Upper lobe of left lung (tissue), 6 donors: Measurements from ENCODE around the gene TPD52L1. TPM values are rescaled to one million over a fixed set of nuclear protein-coding genes. Genes with fewer than 3 reads are reported as not detected.
A peak's percentile ranks its signal among the peaks of the same experiment; 100 is the strongest.
"Not testable (repeated sequence)": the region's sequence is repeated elsewhere in the genome, so short reads cannot be mapped to it uniquely, and the experiment has no call there.

Source experiments
- ATAC-seq, 2 donors: fragments of 200-7000 bp; cut with Tn5 transposase; one replicate each; pipeline ENCODE4 v1.9.1; 2022; ENCODE audit warnings: mild to moderate bottlenecking in 2 of 2, moderate library complexity in 2 of 2; ENCODE audit not compliant: low FRiP score in 2 of 2
- DNase-seq, 2 donors: peaks; one replicate each; pipeline ENCODE4 v3.0.0-alpha.2; 2019 to 2020
- H3K27ac ChIP-seq, 4 donors: fragments of 200-600 bp; sonication (generic); one replicate each; pipeline ENCODE4 v1.5.1; 2016 to 2019
- H3K27me3 ChIP-seq, 4 donors: fragments of 200-600 bp; sonication (generic); one replicate each; pipeline ENCODE4 v1.5.1; 2017 to 2019
- H3K36me3 ChIP-seq, 4 donors: fragments of 200-600 bp; sonication (generic); one replicate each; pipeline ENCODE4 v1.5.1; 2016 to 2019
- H3K4me1 ChIP-seq, 4 donors: fragments of 200-600 bp; sonication (generic); one replicate each; pipeline ENCODE4 v1.5.1; 2018 to 2019
- H3K4me3 ChIP-seq, 4 donors: fragments of 200-600 bp; sonication (generic); one replicate each; pipeline ENCODE4 v1.5.1; 2017 to 2019; ENCODE audit warnings: mild to moderate bottlenecking in 2 of 4, moderate library complexity in 1 of 4
- H3K9me3 ChIP-seq, 4 donors: fragments of 200-600 bp; sonication (generic); one replicate each; pipeline ENCODE4 v1.5.1; 2018 to 2019
- EP300 ChIP-seq, 4 donors: sonication (generic); formaldehyde crosslinking; IDR thresholded peaks; one replicate each; pipeline ENCODE4 v1.5.1; 2017; ENCODE audit warnings: antibody characterized with exemption in 4 of 4, control low read depth in 2 of 4
- POLR2A ChIP-seq, 4 donors: fragments of 450-650 bp; IDR thresholded peaks; one replicate each; pipeline ENCODE4 v1.5.1; 2016 to 2017; ENCODE audit warnings: antibody characterized with exemption in 4 of 4, mild to moderate bottlenecking in 2 of 4
- POLR2AphosphoS5 ChIP-seq, 2 donors: sonication (generic); formaldehyde crosslinking; IDR thresholded peaks; one replicate each; pipeline ENCODE4 v1.5.1; 2017; ENCODE audit warnings: antibody characterized with exemption in 2 of 2
- WGBS, 2 donors: methylation state at CpG; one replicate each; pipeline ENCODE4 v1.1.5; 2017 to 2018; 5-methylcytosine and 5-hydroxymethylcytosine counted together
- total RNA-seq, 6 donors: library from RNA; depleted of rRNA in 4 of 6; stranded (reverse); fragments of >200 nt in 4 of 6; gene quantifications; one replicate each; pipeline versions ENCODE4 v1.1.0 to v1.2.1, GENCODE V29; 2016 to 2021
- TF ChIP-seq, protein P1 (sequence below), 6 experiments: fragments of 450-650 bp in 4 of 6; fragments of 200-600 bp in 2 of 6; sonication (generic) in 2 of 6; IDR thresholded peaks; one replicate each; pipeline ENCODE4 v1.5.1; 2016 to 2019; ENCODE audit warnings: antibody characterized with exemption in 6 of 6
- donor health status: DM: no; HTN: no; CAD: no; lungs with moderate emphysema.
- donor health status: DM: no; HTN: yes; CAD: no; lungs with severe emphysema.

TPD52L1 gene
- total RNA-seq, 6 donors from 2014 or later: 15.5 to 63.4 (median 32.2) TPM

DNA sequence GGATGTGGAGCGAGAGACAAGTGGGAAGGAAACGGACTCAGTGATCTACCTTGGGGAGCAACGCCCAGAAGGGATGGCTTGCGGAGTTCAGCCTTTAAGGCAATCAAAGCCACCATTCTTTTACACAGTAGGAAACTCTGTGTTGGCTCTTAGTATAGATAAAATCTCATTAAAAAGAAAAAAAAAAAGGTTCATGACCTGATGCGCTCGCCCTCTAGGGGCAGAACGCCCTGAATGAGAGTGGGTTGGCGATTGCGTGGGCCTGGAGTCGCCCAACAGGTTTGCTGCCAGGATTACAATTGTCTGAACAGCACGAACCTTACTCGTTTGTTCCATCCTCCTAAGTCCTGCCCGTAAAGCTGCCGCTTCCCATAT lies 1.2 kb downstream of the TPD52L1 start:
- Histone ChIP-seq H3K36me3 (no peaks in the 10 kb centered on the region), H3K27me3 (peaks cover 0 to 4% (median 0%) of the 10 kb centered on the region in 4 donors), H3K9me3 (no peaks in the 10 kb centered on the region), H3K4me3 (peak overlapping the region in 3 of 4 donors; percentile 56 to 63 (median 62)), H3K4me1 (peaks cover 16 to 24% (median 19%) of the 10 kb centered on the region in 4 donors), H3K27ac (peak overlapping the region in 2 of 4 donors; percentile 66 to 72)
- ATAC-seq: peak; percentile 36 to 44
- DNase-seq: peak in 1 of 2 donors; percentile 42
- TF ChIP-seq, protein P1, sequence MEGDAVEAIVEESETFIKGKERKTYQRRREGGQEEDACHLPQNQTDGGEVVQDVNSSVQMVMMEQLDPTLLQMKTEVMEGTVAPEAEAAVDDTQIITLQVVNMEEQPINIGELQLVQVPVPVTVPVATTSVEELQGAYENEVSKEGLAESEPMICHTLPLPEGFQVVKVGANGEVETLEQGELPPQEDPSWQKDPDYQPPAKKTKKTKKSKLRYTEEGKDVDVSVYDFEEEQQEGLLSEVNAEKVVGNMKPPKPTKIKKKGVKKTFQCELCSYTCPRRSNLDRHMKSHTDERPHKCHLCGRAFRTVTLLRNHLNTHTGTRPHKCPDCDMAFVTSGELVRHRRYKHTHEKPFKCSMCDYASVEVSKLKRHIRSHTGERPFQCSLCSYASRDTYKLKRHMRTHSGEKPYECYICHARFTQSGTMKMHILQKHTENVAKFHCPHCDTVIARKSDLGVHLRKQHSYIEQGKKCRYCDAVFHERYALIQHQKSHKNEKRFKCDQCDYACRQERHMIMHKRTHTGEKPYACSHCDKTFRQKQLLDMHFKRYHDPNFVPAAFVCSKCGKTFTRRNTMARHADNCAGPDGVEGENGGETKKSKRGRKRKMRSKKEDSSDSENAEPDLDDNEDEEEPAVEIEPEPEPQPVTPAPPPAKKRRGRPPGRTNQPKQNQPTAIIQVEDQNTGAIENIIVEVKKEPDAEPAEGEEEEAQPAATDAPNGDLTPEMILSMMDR (IDR thresholded peaks at IDR 0.05): peak in 1 of 6 experiments; percentile 5
- TF ChIP-seq EP300 (IDR thresholded peaks at IDR 0.05) (no peak), POLR2AphosphoS5 (IDR thresholded peaks at IDR 0.05) (no peak), POLR2A (IDR thresholded peaks at IDR 0.05) (no peak)
- 39 to 55% methylated on average over 14 of the region's 14 CpGs for WGBS, 2 donors

DNA sequence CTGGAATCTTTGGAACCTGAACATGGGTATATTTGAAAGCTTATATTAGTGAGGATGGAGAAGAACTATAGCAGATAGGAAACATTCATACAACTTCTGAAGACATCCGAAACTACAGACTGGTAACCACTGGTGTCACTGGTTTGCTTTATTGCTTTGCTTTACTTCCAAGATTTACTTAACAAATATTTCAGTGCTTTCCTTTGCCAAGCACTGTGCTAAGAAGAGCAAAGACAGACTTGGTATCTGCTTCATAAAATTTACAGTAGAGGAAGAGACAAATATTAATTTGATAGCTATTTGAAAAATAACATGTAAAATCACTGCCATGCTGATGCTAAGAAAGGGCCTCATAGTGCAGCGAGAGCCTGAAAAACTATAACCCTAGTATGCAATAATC lies 1.8 kb downstream of the TPD52L1 start:
- Histone ChIP-seq H3K4me1 (peaks cover 16 to 24% (median 19%) of the 10 kb centered on the region in 4 donors), H3K4me3 (no peak overlapping the region), H3K36me3 (no peaks in the 10 kb centered on the region), H3K27ac (no peak overlapping the region), H3K9me3 (no peaks in the 10 kb centered on the region), H3K27me3 (peaks cover 0 to 4% (median 0%) of the 10 kb centered on the region in 4 donors)
- ATAC-seq: no peak
- no peak for DNase-seq
- whole genome bisulfite sequencing, 2 donors: 94 to 98% methylated on average over 2 of the region's 2 CpGs
- TF ChIP-seq, protein P1 (IDR thresholded peaks at IDR 0.05): no peak
- TF ChIP-seq POLR2AphosphoS5 (IDR thresholded peaks at IDR 0.05): no peak
- no peak for TF ChIP-seq POLR2A (IDR thresholded peaks at IDR 0.05)
- TF ChIP-seq EP300 (IDR thresholded peaks at IDR 0.05): no peak

DNA sequence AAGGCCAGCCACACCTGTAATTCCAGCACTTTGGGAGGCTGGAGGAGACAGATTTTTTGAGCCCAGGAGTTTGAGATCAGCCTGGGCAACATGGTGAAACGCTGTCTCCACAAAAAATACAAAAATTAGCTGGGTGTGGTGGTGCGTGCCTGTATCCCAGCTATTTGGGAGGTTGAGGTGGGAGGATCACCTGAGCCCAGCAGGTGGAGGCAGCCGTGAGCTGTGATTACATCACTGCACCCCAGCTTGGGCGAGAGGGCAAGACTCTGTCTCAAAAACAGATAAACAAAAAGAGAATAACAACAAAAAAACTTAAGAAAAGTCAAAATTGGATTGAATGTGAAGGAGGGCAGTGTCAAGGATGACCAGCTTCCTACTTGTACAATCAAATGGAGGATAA lies 2.9 kb downstream of the TPD52L1 start:
- peaks cover 0 to 4% (median 0%) of the 10 kb centered on the region in 4 donors for H3K27me3 ChIP-seq
- peaks cover 16 to 24% (median 18%) of the 10 kb centered on the region in 4 donors for H3K4me1 ChIP-seq
- ATAC-seq (no peak), DNase-seq (no peak)
- no peak overlapping the region for H3K4me3 ChIP-seq
- WGBS, 2 donors: 62 to 85% methylated on average over 4 of the region's 4 CpGs
- no peak overlapping the region for H3K27ac ChIP-seq
- H3K36me3 ChIP-seq: no peaks in the 10 kb centered on the region
- TF ChIP-seq POLR2A (IDR thresholded peaks at IDR 0.05): no peak
- no peak for TF ChIP-seq EP300 (IDR thresholded peaks at IDR 0.05)
- TF ChIP-seq POLR2AphosphoS5 (IDR thresholded peaks at IDR 0.05): no peak
- no peaks in the 10 kb centered on the region for H3K9me3 ChIP-seq

DNA sequence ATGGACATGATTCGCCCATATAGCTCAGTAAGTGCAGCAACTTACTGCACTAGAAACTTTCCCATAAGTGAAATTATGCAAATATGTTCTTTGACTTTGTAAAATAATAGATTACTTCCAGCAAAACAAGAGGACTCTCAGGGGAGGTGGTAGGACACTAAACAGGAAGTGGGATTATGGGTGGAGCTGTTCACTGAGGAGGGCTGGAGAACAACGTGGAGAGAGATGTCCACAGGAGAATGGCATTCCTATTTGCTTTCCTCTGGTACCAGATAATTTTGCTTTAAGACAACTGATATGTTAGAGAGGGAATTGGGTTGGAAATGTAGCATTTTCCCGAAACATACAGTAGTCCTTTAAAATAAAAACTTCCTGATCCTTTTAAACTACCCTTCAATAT lies 3.7 kb downstream of the TPD52L1 start:
- TF ChIP-seq POLR2AphosphoS5 (IDR thresholded peaks at IDR 0.05) (no peak), EP300 (IDR thresholded peaks at IDR 0.05) (no peak)
- DNase-seq (no peak), ATAC-seq (no peak)
- Histone ChIP-seq H3K36me3 (no peaks in the 10 kb centered on the region), H3K27me3 (peaks cover 0 to 4% (median 0%) of the 10 kb centered on the region in 4 donors), H3K4me3 (no peak overlapping the region), H3K9me3 (no peaks in the 10 kb centered on the region), H3K4me1 (peaks cover 16 to 20% (median 18%) of the 10 kb centered on the region in 4 donors), H3K27ac (no peak overlapping the region)
- 66 to 67% methylated on average over 3 of the region's 3 CpGs for WGBS, 2 donors

DNA sequence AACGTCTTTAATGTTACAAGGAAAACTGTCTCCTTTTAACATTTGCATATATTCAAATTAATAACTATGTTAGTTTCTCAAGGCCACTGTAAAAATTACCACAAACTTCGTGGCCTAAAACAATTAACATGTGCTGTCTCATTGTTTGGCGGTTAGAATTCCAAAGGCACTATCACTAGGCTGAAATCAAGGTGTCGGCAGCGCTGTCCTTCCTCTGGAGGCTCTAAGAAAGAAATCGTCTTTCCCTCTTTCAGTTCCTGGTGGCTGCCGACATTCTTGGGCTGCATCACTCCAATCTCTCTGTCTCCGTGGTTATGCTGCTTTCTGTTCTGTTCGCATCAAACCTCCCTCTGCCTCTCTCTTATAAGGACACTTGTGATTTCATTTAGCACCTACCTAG lies 4.2 kb downstream of the TPD52L1 start:
- peaks cover 16 to 19% (median 18%) of the 10 kb centered on the region in 4 donors for H3K4me1 ChIP-seq
- DNase-seq (no peak), ATAC-seq (no peak)
- WGBS, 2 donors: 75 to 76% methylated on average over 9 of the region's 9 CpGs
- TF ChIP-seq POLR2A (IDR thresholded peaks at IDR 0.05): no peak
- no peak for TF ChIP-seq POLR2AphosphoS5 (IDR thresholded peaks at IDR 0.05)
- TF ChIP-seq, protein P1 (IDR thresholded peaks at IDR 0.05): no peak
- no peak for TF ChIP-seq EP300 (IDR thresholded peaks at IDR 0.05)
- peaks cover 0 to 4% (median 0%) of the 10 kb centered on the region in 4 donors for H3K27me3 ChIP-seq
- no peak overlapping the region for H3K4me3 ChIP-seq
- no peaks in the 10 kb centered on the region for H3K9me3 ChIP-seq
- no peak overlapping the region for H3K27ac ChIP-seq
- no peaks in the 10 kb centered on the region for H3K36me3 ChIP-seq

DNA sequence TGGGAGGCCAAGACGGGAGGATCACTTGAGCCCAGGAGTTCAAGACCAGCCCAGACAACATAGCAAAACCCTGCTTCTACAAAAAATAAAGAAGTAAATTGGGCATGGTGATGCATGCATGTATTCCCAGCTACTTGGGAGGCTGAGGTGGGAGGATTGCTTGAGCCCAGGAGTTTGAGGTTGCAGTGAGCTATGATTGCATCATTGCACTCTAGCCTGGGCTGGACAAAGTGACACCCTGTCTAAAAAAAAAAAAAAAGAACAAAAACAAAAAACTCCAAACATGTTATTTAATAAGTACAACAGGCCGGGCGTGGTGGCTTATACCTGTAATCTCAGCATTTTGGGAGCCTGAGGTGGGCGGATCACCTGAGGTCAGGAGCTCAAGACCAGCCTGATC lies 9.8 kb downstream of the TPD52L1 start:
- not testable (repeated sequence) for H3K9me3 ChIP-seq, H3K27me3 ChIP-seq, H3K36me3 ChIP-seq, DNase-seq, ATAC-seq, H3K27ac ChIP-seq, H3K4me3 ChIP-seq, H3K4me1 ChIP-seq
- WGBS, 2 donors: 96 to 99% methylated on average over 4 of the region's 4 CpGs
